Right lobe of liver (tissue), 6 donors: ENCODE measurements around the gene CC2D1B. TPM values are rescaled to one million over a fixed set of nuclear protein-coding genes. Genes with fewer than 3 reads are reported as not detected.
A peak's percentile ranks its signal among the peaks of the same experiment; 100 is the strongest.

Experiments used
- ATAC-seq, 4 donors: fragments of 200-7000 bp; cut with Tn5 transposase; one replicate each; pipeline ENCODE4 v1.9.1; 2020; ENCODE audit warnings: mild to moderate bottlenecking in 4 of 4, moderate library complexity in 4 of 4
- DNase-seq, 3 donors: peaks; one replicate each; pipeline ENCODE4 v3.0.0-alpha.2; 2020
- H3K27ac ChIP-seq, 3 donors: fragments of 200-600 bp; one replicate each; pipeline ENCODE4 v1.8.0; 2022
- H3K27me3 ChIP-seq, 2 donors: fragments of 200-600 bp; one replicate each; pipeline ENCODE4 v1.8.0; 2022
- H3K36me3 ChIP-seq, 4 donors: fragments of 200-600 bp; sonication (generic) in 1 of 4; one replicate each; pipeline versions ENCODE4 v1.5.1 to v1.8.0; 2017 to 2022; ENCODE audit warnings: control low read depth in 1 of 4
- H3K4me1 ChIP-seq, 4 donors: fragments of 200-600 bp; sonication (generic) in 1 of 4; one replicate each; pipeline versions ENCODE4 v1.5.1 to v1.8.0; 2017 to 2022; ENCODE audit warnings: control low read depth in 1 of 4
- H3K4me3 ChIP-seq, 3 donors: fragments of 200-600 bp; one replicate each; pipeline ENCODE4 v1.8.0; 2022
- H3K9me3 ChIP-seq, 4 donors: fragments of 200-600 bp; sonication (generic) in 1 of 4; one replicate each; pipeline versions ENCODE4 v1.5.1 to v1.8.0; 2017 to 2022; ENCODE audit warnings: control low read depth in 1 of 4
- POLR2A ChIP-seq: fragments of 450-650 bp; IDR thresholded peaks from one replicate; pipeline ENCODE4 v1.6.1; 2017; ENCODE audit warnings: antibody characterized with exemption, mild to moderate bottlenecking
- WGBS: methylation state at CpG from one replicate; pipeline ENCODE4 v1.1.6; 2018; ENCODE audit warnings: low coverage, low lambda C conversion rate; ENCODE audit not compliant: insufficient coverage; ENCODE audit errors: missing lambda C conversion rate; 5-methylcytosine and 5-hydroxymethylcytosine counted together
- intact Hi-C, 2 donors: fragments of 100-400 bp; cut with DNase I; formaldehyde crosslinking; loops; one replicate each; pipeline versions ENCODE4 v1.11.2 to v1.14.1; 2022
- total RNA-seq, 6 experiments: library from RNA; depleted of rRNA in 2 of 6; stranded (reverse); fragments of >200 nt in 2 of 6; fragmentation: NEBNext Ultra II Directional in 3 of 6; extraction: Animal tissue kit (Norgen Biotek cat#: 25700) in 3 of 6; gene quantifications; one replicate each; pipeline versions ENCODE4 v1.1.0 to v1.2.4, GENCODE V29; 2016 to 2023
- TF ChIP-seq, protein P1 (sequence below), 4 donors: fragments of 200-600 bp in 3 of 4; fragments of 450-650 bp in 1 of 4; IDR thresholded peaks; one replicate each; pipeline versions ENCODE4 v1.5.1 to v1.8.0; 2016 to 2022; ENCODE audit warnings: antibody characterized with exemption in 4 of 4, mild to moderate bottlenecking in 2 of 4
- donor health status: DM: no; HTN: yes; CAD: no.
- donor health status: DM: no; HTN: no; CAD: no.
- donor health status: DM: no; HTN: no; CAD: no.
- donor health status: DM: no; HTN: yes; CAD: no.
- donor health status: DM: no; HTN: yes; CAD: no.

The CC2D1B gene
- total RNA-seq, 6 experiments from 2014 or later: 11.8 to 18.0 (median 15.1) TPM

DNA sequence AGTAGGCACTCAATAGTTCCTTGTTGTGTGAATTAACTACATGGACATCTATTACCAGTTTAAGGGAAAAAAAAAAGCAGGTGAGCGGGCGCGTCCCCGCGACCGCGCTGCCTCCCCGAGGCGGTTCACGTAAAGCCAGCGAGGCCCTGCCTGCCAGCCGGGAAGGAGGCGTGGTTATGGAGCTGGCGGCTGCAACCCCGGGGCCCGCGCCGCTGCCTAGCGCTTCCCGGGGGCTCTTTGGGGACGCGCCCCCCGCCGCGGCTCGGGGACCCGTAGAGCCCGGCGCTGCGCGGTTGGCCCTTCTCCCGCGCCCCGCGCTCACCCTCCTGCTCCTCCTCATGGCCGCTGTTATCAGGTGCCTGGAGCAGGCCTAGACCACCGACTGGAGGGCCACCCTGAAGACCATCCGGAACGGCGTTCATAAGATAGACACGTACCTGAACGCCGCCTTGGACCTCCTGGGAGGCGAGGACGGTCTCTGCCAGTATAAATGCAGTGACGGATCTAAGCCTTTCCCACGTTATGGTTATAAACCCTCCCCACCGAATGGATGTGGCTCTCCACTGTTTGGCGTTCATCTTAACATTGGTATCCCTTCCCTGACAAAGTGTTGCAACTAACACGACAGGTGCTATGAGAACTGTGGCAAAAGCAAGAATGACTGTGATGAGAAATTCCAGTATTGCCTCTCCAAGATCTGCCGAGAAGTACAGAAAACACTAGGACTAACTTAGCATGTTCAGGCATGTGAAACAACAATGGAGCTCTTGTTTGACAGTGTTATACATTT, 2.6 kb upstream of the CC2D1B start:
- 8% methylated on average over 34 of the region's 51 CpGs for WGBS
- TF ChIP-seq, protein P1, sequence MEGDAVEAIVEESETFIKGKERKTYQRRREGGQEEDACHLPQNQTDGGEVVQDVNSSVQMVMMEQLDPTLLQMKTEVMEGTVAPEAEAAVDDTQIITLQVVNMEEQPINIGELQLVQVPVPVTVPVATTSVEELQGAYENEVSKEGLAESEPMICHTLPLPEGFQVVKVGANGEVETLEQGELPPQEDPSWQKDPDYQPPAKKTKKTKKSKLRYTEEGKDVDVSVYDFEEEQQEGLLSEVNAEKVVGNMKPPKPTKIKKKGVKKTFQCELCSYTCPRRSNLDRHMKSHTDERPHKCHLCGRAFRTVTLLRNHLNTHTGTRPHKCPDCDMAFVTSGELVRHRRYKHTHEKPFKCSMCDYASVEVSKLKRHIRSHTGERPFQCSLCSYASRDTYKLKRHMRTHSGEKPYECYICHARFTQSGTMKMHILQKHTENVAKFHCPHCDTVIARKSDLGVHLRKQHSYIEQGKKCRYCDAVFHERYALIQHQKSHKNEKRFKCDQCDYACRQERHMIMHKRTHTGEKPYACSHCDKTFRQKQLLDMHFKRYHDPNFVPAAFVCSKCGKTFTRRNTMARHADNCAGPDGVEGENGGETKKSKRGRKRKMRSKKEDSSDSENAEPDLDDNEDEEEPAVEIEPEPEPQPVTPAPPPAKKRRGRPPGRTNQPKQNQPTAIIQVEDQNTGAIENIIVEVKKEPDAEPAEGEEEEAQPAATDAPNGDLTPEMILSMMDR (IDR thresholded peaks at IDR 0.05): peak in 3 of 4 donors; percentile 14 to 38 (median 21)
- TF ChIP-seq POLR2A: no peak
- H3K4me3 ChIP-seq: peak overlapping the region; percentile 52 to 72 (median 52)
- ATAC-seq (peak; percentile 34 to 46 (median 38)), DNase-seq (peak; percentile 77 to 82 (median 78))
- no peaks in the 10 kb centered on the region for H3K9me3 ChIP-seq
- peaks cover 0 to 6% (median 2%) of the 10 kb centered on the region in 4 donors for H3K4me1 ChIP-seq
- intact Hi-C loops: no loop called here
- H3K36me3 ChIP-seq: peaks cover 0 to 4% (median 0%) of the 10 kb centered on the region in 4 donors
- no peaks in the 10 kb centered on the region for H3K27me3 ChIP-seq
- H3K27ac ChIP-seq: no peak overlapping the region

DNA sequence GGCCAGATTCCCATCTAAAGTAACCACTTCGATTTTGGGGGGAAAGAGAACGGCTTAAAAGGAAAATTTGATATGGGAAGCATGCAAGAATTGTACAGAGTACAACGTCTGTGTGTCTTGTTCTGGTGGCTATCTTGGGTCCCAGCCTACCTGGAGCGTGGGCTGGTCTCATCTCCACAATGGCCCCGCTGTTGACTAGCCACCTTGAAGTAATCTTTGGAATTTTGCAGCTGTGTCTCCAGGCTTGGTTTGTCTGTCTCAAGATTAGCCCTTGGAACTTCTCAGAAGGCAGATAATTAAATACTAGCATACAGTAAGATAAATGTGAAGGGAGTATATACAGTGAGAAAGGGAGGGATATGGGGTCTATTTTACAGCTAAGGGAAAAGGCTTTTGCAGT, 1.3 kb upstream of the CC2D1B start:
- H3K36me3 ChIP-seq: peaks cover 0 to 14% (median 3%) of the 10 kb centered on the region in 4 donors
- no peaks in the 10 kb centered on the region for H3K27me3 ChIP-seq
- no peaks in the 10 kb centered on the region for H3K9me3 ChIP-seq
- no peak for ATAC-seq
- peaks cover 0 to 6% (median 2%) of the 10 kb centered on the region in 4 donors for H3K4me1 ChIP-seq
- intact Hi-C loops: no loop called here
- no peak overlapping the region for H3K4me3 ChIP-seq
- DNase-seq: no peak
- WGBS: 78% methylated on average over 5 of the region's 5 CpGs
- TF ChIP-seq POLR2A: no peak
- TF ChIP-seq, protein P1 (IDR thresholded peaks at IDR 0.05): no peak
- no peak overlapping the region for H3K27ac ChIP-seq

DNA sequence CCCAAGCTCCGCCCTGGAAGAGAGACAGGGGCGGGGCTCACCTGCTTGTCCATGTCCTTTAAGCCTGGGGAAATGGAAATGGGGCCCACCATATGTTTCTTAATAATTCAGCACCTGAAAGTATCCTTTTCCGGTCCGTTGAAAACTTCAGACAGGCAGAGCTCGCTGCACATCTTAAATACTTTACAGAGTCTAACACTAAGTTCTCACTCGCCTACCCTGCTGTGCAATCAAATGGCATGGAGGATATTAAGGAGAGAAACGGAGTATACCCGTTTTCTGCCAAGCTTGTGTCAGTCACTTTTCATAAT, 467 bp upstream of the CC2D1B start:
- no peak for ATAC-seq
- intact Hi-C loops: no loop called here
- no peak for DNase-seq
- TF ChIP-seq, protein P1 (IDR thresholded peaks at IDR 0.05): no peak
- TF ChIP-seq POLR2A: no peak
- Histone ChIP-seq H3K9me3 (no peaks in the 10 kb centered on the region), H3K4me3 (peak overlapping the region; percentile 79 to 99 (median 91)), H3K4me1 (peaks cover 0 to 6% (median 2%) of the 10 kb centered on the region in 4 donors), H3K27ac (peak overlapping the region in 2 of 3 donors; percentile 88 to 93), H3K27me3 (no peaks in the 10 kb centered on the region), H3K36me3 (peaks cover 0 to 22% (median 7%) of the 10 kb centered on the region in 4 donors)
- WGBS: 23% methylated on average over 7 of the region's 8 CpGs

DNA sequence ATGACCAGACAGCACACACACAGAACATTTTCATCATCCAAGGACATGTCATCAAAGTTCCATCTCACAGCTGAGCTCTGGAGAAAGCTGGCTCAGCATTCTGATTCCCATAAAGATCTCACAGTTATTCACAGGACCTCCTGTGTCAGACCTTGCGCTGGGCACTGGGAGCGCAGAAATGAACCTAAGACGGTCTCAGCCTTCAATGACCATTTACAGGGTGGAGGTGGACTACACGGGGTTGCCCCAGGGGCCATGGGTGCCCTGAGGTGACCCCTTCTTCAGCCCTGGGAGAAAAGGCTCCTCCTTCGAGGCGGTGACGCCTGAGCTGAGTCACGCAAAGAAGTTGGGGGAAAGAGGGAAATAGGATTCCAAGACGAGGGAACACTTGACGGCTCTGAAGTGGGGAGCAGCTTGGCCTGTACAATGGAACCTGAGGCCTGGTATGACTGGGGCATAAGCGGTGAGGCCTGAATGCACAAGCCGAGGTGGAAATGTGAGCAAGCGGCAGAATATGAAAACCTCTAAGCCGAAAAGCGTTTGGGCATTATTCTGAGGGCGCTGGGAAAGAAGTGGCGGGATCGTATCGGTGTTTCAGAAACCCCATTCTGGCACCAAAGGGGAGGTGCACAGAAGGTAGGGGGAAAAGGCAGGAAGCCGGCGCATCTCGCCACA, 797 bp downstream of the CC2D1B start:
- peak overlapping the region; percentile 79 to 99 (median 91) for H3K4me3 ChIP-seq
- DNase-seq (peak in 1 of 3 donors; percentile 44), ATAC-seq (peak in 1 of 4 donors; percentile 5)
- peaks cover 0 to 6% (median 2%) of the 10 kb centered on the region in 4 donors for H3K4me1 ChIP-seq
- H3K27me3 ChIP-seq: no peaks in the 10 kb centered on the region
- intact Hi-C loops: no loop called here
- peak overlapping the region; percentile 60 to 93 (median 88) for H3K27ac ChIP-seq
- H3K9me3 ChIP-seq: no peaks in the 10 kb centered on the region
- peaks cover 0 to 33% (median 13%) of the 10 kb centered on the region in 4 donors for H3K36me3 ChIP-seq
- TF ChIP-seq, protein P1 (IDR thresholded peaks at IDR 0.05): no peak
- no peak for TF ChIP-seq POLR2A
- WGBS: 11% methylated on average over 18 of the region's 22 CpGs
